Measurements from ENCODE around the gene DDX19B. TPM values are rescaled to one million over a fixed set of nuclear protein-coding genes. Genes with fewer than 3 reads are reported as not detected.
"Not testable (repeated sequence)": the region's sequence is repeated elsewhere in the genome, so short reads cannot be mapped to it uniquely, and the experiment has no call there.

The DDX19B gene
- 33.4 TPM for total RNA-seq
- polyA plus RNA-seq (ENCODE audit: insufficient read depth, low read depth, low replicate concordance), result 25.6 TPM
- long read RNA-seq, donor 1, partial matches to known transcripts, result 0 of 2 reads
- long read RNA-seq, donor 1, other reads (novel, unspliced or antisense), result 0 of 2 reads
- long read RNA-seq, donor 2, partial matches to known transcripts, result 0 of 4 reads
- long read RNA-seq, donor 2, other reads (novel, unspliced or antisense), result 0 of 4 reads
- long read RNA-seq, donor 3, transcript DDX19B-201 (12 exons, 3,386 nt), result major isoform, 6 of 12 reads
- long read RNA-seq, donor 3, partial matches to known transcripts, result 5 of 12 reads
- long read RNA-seq, donor 3, other reads (novel, unspliced or antisense), result 0 of 12 reads
- long read RNA-seq, donor 4, partial matches to known transcripts, result 0 of 1 reads
- long read RNA-seq, donor 4, other reads (novel, unspliced or antisense), result 0 of 1 reads
- long read RNA-seq, donor 5, partial matches to known transcripts, result 0 of 1 reads
- long read RNA-seq, donor 5, other reads (novel, unspliced or antisense), result 0 of 1 reads
- long read RNA-seq, donor 6, partial matches to known transcripts, result 0 of 4 reads
- long read RNA-seq, donor 6, other reads (novel, unspliced or antisense), result 0 of 4 reads
- long read RNA-seq, donor 7, transcript DDX19B-201 (12 exons, 3,386 nt), result major isoform, 18 of 21 reads
- long read RNA-seq, donor 7, partial matches to known transcripts, result 0 of 21 reads
- long read RNA-seq, donor 7, other reads (novel, unspliced or antisense), result 1 of 21 reads
- long read RNA-seq, donor 8, transcript DDX19B-201 (12 exons, 3,386 nt), result major isoform, 7 of 7 reads
- long read RNA-seq, donor 8, partial matches to known transcripts, result 0 of 7 reads
- long read RNA-seq, donor 8, other reads (novel, unspliced or antisense), result 0 of 7 reads
- long read RNA-seq, donor 9, partial matches to known transcripts, result 0 of 4 reads
- long read RNA-seq, donor 9, other reads (novel, unspliced or antisense), result 0 of 4 reads
- long read RNA-seq, donor 10, partial matches to known transcripts, result 0 of 3 reads
- long read RNA-seq, donor 10, other reads (novel, unspliced or antisense), result 0 of 3 reads

- peaks cover 0 to 4% (median 0%) of the 10 kb centered on the region in 3 donors for H3K9me3 ChIP-seq (ENCODE audit: control insufficient read depth in 2 of 3, insufficient read depth in 1 of 3, low read length in 3 of 3)
- DNase-seq, result peak; percentile 82 to 94 (median 88)
- H3K4me1 ChIP-seq (ENCODE audit: control insufficient read depth in 2 of 3, insufficient read depth in 2 of 3, low read depth in 1 of 3, low read length in 3 of 3), result peaks cover 2 to 12% (median 3%) of the 10 kb centered on the region in 3 donors
- no peaks in the 10 kb centered on the region for H3K27me3 ChIP-seq (ENCODE audit: control insufficient read depth, insufficient read depth, low read length)
- H3K9ac ChIP-seq (ENCODE audit: low read length in 3 of 3), result peak within 1 kb of the TSS; percentile 92 to 100 (median 99)
- no peak for FAIRE-seq
- H3K27ac ChIP-seq (ENCODE audit: low read depth in 2 of 2, low read length in 2 of 2), result peak within 1 kb of the TSS; percentile 98 to 99
- no peaks in the 10 kb centered on the region for H3K36me3 ChIP-seq (ENCODE audit: control insufficient read depth in 2 of 3, insufficient read depth in 3 of 3, low read length in 3 of 3)
- intact Hi-C loops (cut with DNase I), result no loop called here
- TF ChIP-seq CTCF (IDR thresholded peaks at IDR 0.05; ENCODE audit: borderline replicate concordance, extremely low read depth, insufficient read depth), result no peak
- peak within 1 kb of the TSS; percentile 94 to 100 (median 95) for H3K4me3 ChIP-seq (ENCODE audit: low read length in 3 of 3)
These were observed at the start of gene DDX19B for GRCh38 chr16:70298988-70299938. Gene DDX19B, plus strand, starts transcription at chr16:70299186. Its CDS starts 112 bp downstream, at chr16:70299298.

GRCh38 chr16:70249697-70250096, 49.3 kb upstream of the DDX19B start:
- intact Hi-C loops (cut with DNase I); H3K27ac ChIP-seq (ENCODE audit: low read depth in 2 of 2, low read length in 2 of 2); H3K4me1 ChIP-seq (ENCODE audit: control insufficient read depth in 2 of 3, insufficient read depth in 2 of 3, low read depth in 1 of 3, low read length in 3 of 3); H3K9ac ChIP-seq (ENCODE audit: low read length in 3 of 3); H3K27me3 ChIP-seq (ENCODE audit: control insufficient read depth, insufficient read depth, low read length); DNase-seq; FAIRE-seq; H3K4me3 ChIP-seq (ENCODE audit: low read length in 3 of 3); H3K9me3 ChIP-seq (ENCODE audit: control insufficient read depth in 2 of 3, insufficient read depth in 1 of 3, low read length in 3 of 3): not testable (repeated sequence)
- peaks cover 0 to 27% (median 14%) of the 10 kb centered on the region in 3 donors for H3K36me3 ChIP-seq (ENCODE audit: control insufficient read depth in 2 of 3, insufficient read depth in 3 of 3, low read length in 3 of 3)

- TF ChIP-seq CTCF (IDR thresholded peaks at IDR 0.05; ENCODE audit: borderline replicate concordance, extremely low read depth, insufficient read depth), result peak; percentile 8
- peaks cover 0 to 4% (median 0%) of the 10 kb centered on the region in 3 donors for H3K4me1 ChIP-seq (ENCODE audit: control insufficient read depth in 2 of 3, insufficient read depth in 2 of 3, low read depth in 1 of 3, low read length in 3 of 3)
- peak overlapping the region in 2 of 3 donors; percentile 55 to 67 for H3K9ac ChIP-seq (ENCODE audit: low read length in 3 of 3)
- H3K4me3 ChIP-seq (ENCODE audit: low read length in 3 of 3), result peak overlapping the region; percentile 44 to 68 (median 58)
- H3K27ac ChIP-seq (ENCODE audit: low read depth in 2 of 2, low read length in 2 of 2), result peak overlapping the region; percentile 51 to 65
- FAIRE-seq (no peak), DNase-seq (peak; percentile 47 to 79 (median 63))
- intact Hi-C loops (cut with DNase I), result no loop called here
- no peaks in the 10 kb centered on the region for H3K27me3 ChIP-seq (ENCODE audit: control insufficient read depth, insufficient read depth, low read length)
- no peaks in the 10 kb centered on the region for H3K9me3 ChIP-seq (ENCODE audit: control insufficient read depth in 2 of 3, insufficient read depth in 1 of 3, low read length in 3 of 3)
- peaks cover 0 to 36% (median 23%) of the 10 kb centered on the region in 3 donors for H3K36me3 ChIP-seq (ENCODE audit: control insufficient read depth in 2 of 3, insufficient read depth in 3 of 3, low read length in 3 of 3)
These were observed 48.0 kb upstream of the DDX19B start for GRCh38 chr16:70250748-70251628.

Measured in kidney (tissue), 22 donors.